ENCODE results near the gene KIAA0232. TPM values are rescaled to one million over a fixed set of nuclear protein-coding genes. Genes with fewer than 3 reads are reported as not detected.
"Not testable (repeated sequence)": the region's sequence is repeated elsewhere in the genome, so short reads cannot be mapped to it uniquely, and the experiment has no call there.

The KIAA0232 gene
- total and polyA plus RNA-seq, 2 experiments from 2014 or later = 20.6 to 21.7 TPM

DNA sequence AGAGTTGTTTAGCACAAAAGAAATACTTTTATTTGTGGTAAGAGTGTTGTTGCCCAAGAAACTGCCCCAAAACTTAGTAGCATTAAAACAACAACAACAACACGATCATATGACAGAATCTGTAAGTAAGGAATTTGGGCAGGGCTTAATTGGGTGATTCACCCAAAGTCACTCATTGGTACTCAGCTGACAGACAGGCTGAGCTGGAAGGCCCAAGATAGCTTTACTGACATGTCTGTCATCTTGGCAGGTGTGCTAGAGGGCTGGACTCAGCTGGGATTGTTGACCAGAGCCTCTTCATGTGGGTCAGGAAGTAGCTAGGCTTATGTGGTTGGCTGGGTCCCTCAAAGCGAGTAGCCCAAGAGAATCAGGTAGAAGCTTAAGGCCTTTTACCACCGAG, 52.3 kb downstream of the KIAA0232 start:
- Histone ChIP-seq H3K27ac (no peak overlapping the region), H3K9me2 (ENCODE audit: insufficient read depth) (no peaks in the 10 kb centered on the region), H4K20me1 (ENCODE audit: insufficient read depth) (peaks cover 2% of the 10 kb centered on the region; the same call in 1 of the 2 replicates), H3F3A (ENCODE audit: insufficient read depth) (no peaks in the 10 kb centered on the region), H3K79me2 (ENCODE audit: insufficient read depth) (peaks cover 90% of the 10 kb centered on the region), H3K9me3 (ENCODE audit: low read depth) (no peaks in the 10 kb centered on the region), H3K9ac (no peak overlapping the region), H3K27me3 (replicated peaks; ENCODE audit: insufficient read depth) (no peaks in the 10 kb centered on the region), H2AFZ (no peak overlapping the region), H3K36me3 (ENCODE audit: low read depth) (peaks cover 11% of the 10 kb centered on the region; the same call in 1 of the 2 replicates), H3K4me1 (ENCODE audit: insufficient read depth) (peaks cover 3% of the 10 kb centered on the region), H3K4me2 (ENCODE audit: unreplicated experiment) (no peak overlapping the region), H3K4me3 (no peak overlapping the region)
- 95% methylated on average over 3 of the region's 3 CpGs for WGBS, 2 experiments (ENCODE audit: low coverage in 1 of 2, low lambda C conversion rate in 2 of 2, missing lambda C conversion rate in 2 of 2)
- peak; percentile 43 for DNase-seq
- in situ Hi-C loops (cut with MboI) = no loop called here
- TF ChIP-seq EZH2 (IDR thresholded peaks at IDR 0.05; ENCODE audit: insufficient read depth, poor library complexity, severe bottlenecking) = no peak
- TF ChIP-seq EZH2phosphoT487 (IDR thresholded peaks at IDR 0.05; ENCODE audit: insufficient read depth, low read depth) = no peak

GRCh38 chr4:6835616-6836015, 53.1 kb downstream of the KIAA0232 start:
- H2AFZ ChIP-seq; H3K9me3 ChIP-seq (ENCODE audit: low read depth); H3K4me2 ChIP-seq (ENCODE audit: unreplicated experiment); H3K27me3 ChIP-seq (replicated peaks; ENCODE audit: insufficient read depth); H4K20me1 ChIP-seq (ENCODE audit: insufficient read depth); in situ Hi-C loops (cut with MboI); H3K27ac ChIP-seq; H3K9ac ChIP-seq; H3K9me2 ChIP-seq (ENCODE audit: insufficient read depth); DNase-seq; H3F3A ChIP-seq (ENCODE audit: insufficient read depth); H3K4me3 ChIP-seq: not testable (repeated sequence)
- H3K36me3 ChIP-seq (ENCODE audit: low read depth) = peaks cover 11% of the 10 kb centered on the region; the same call in 1 of the 2 replicates
- H3K79me2 ChIP-seq (ENCODE audit: insufficient read depth) = peaks cover 90% of the 10 kb centered on the region
- WGBS, 2 experiments (ENCODE audit: low coverage in 1 of 2, low lambda C conversion rate in 2 of 2, missing lambda C conversion rate in 2 of 2) = 96 to 100% methylated on average over 4 of the region's 4 CpGs
- peaks cover 11% of the 10 kb centered on the region for H3K4me1 ChIP-seq (ENCODE audit: insufficient read depth)

DNA sequence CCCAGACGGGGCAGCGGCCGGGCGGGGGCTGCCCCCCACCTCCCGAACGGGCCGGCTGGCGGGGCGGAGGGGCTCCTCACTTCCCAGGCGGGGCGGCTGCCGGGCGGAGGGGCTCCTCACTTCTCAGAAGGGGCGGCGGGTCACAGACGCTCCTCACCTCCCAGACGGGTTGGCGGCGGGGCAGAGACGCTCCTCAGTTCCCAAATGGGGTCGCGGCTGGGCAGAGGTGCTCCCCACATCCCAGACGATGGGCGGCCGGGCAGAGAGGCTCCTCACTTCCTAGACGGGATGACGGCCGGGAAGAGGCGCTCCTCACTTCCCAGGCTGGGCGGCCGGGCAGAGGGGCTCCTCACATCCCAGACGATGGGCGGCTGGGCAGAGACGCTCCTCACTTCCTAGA, 54.6 kb downstream of the KIAA0232 start:
- H4K20me1 ChIP-seq (ENCODE audit: insufficient read depth); H3K27me3 ChIP-seq (replicated peaks; ENCODE audit: insufficient read depth); DNase-seq; H2AFZ ChIP-seq; H3K9ac ChIP-seq; in situ Hi-C loops (cut with MboI); H3K9me2 ChIP-seq (ENCODE audit: insufficient read depth); H3K4me2 ChIP-seq (ENCODE audit: unreplicated experiment); H3K9me3 ChIP-seq (ENCODE audit: low read depth); H3F3A ChIP-seq (ENCODE audit: insufficient read depth); H3K4me3 ChIP-seq; H3K27ac ChIP-seq: not testable (repeated sequence)
- WGBS, 2 experiments (ENCODE audit: low coverage in 1 of 2, low lambda C conversion rate in 2 of 2, missing lambda C conversion rate in 2 of 2) = 98 to 100% methylated on average over 11 to 34 of the region's 34 CpGs
- H3K36me3 ChIP-seq (ENCODE audit: low read depth) = peaks cover 11% of the 10 kb centered on the region; the same call in 1 of the 2 replicates
- peaks cover 13% of the 10 kb centered on the region for H3K4me1 ChIP-seq (ENCODE audit: insufficient read depth)
- peaks cover 92% of the 10 kb centered on the region for H3K79me2 ChIP-seq (ENCODE audit: insufficient read depth)

DNA sequence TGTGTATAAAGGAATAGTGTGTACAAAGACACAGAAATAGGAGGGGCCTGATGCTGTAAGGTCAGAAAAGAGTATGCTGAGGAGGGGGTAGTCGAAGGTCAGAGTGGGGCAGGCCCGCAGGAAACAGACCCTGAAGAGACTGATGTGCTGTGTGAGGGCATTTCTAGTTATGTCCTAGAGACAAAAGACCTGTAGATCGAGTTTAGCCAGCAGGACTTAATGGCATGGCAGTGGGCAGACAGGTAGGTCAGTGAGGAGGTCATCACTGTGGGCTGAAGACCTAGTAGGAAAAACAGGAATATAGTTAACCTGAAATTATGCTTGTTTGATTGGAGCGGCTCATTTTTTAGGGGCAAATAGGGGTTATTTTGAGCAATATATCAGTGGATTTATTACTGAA, 57.1 kb downstream of the KIAA0232 start:
- Histone ChIP-seq H3K9me3 (ENCODE audit: low read depth) (no peaks in the 10 kb centered on the region), H3K4me2 (ENCODE audit: unreplicated experiment) (no peak overlapping the region), H4K20me1 (ENCODE audit: insufficient read depth) (peaks cover 6% of the 10 kb centered on the region; the same call in 1 of the 2 replicates), H3K27me3 (replicated peaks; ENCODE audit: insufficient read depth) (no peaks in the 10 kb centered on the region), H2AFZ (no peak overlapping the region), H3K27ac (no peak overlapping the region), H3K36me3 (ENCODE audit: low read depth) (0 out of 2 replicates have a peak, but pooled peaks cover under 1% of the 10 kb centered on the region), H3F3A (ENCODE audit: insufficient read depth) (0 out of 2 replicates have a peak, but pooled peaks cover 3% of the 10 kb centered on the region), H3K9ac (no peak overlapping the region), H3K4me1 (ENCODE audit: insufficient read depth) (peaks cover 13% of the 10 kb centered on the region), H3K9me2 (ENCODE audit: insufficient read depth) (no peaks in the 10 kb centered on the region), H3K4me3 (no peak overlapping the region), H3K79me2 (ENCODE audit: insufficient read depth) (peaks cover 74% of the 10 kb centered on the region)
- no peak for TF ChIP-seq EZH2 (IDR thresholded peaks at IDR 0.05; ENCODE audit: insufficient read depth, poor library complexity, severe bottlenecking)
- no peak for TF ChIP-seq EZH2phosphoT487 (IDR thresholded peaks at IDR 0.05; ENCODE audit: insufficient read depth, low read depth)
- DNase-seq = no peak
- in situ Hi-C loops (cut with MboI) = no loop called here
- 86% methylated on average over 4 of the region's 4 CpGs for WGBS, 2 experiments (ENCODE audit: low coverage in 1 of 2, low lambda C conversion rate in 2 of 2, missing lambda C conversion rate in 2 of 2)

Measured in GM23248 (cell line).